Measurements from ENCODE around the gene SRRT.

The SRRT gene

GRCh38 chr7:100829150-100829716 is 45.7 kb upstream of the SRRT start:
- H3K4me3 ChIP-seq (replicated peaks; ENCODE audit: insufficient read depth, low read length), result no peak overlapping the region
- H3K27me3 ChIP-seq (ENCODE audit: insufficient read depth, poor library complexity, severe bottlenecking), result peaks cover 46% of the 10 kb centered on the region
- no peak overlapping the region for H3K27ac ChIP-seq (replicated peaks)
- DNase-seq (ENCODE audit: low read depth in 1 of 2, low spot score in 1 of 2), result no peak
- TF ChIP-seq REST (IDR thresholded peaks at IDR 0.05; ENCODE audit: insufficient replicate concordance, low read depth), result no peak
- no peak for TF ChIP-seq POLR2AphosphoS5 (IDR thresholded peaks at IDR 0.05; ENCODE audit: low read depth)
- no peak for TF ChIP-seq SPI1 (IDR thresholded peaks at IDR 0.05; ENCODE audit: borderline replicate concordance, low read depth)
- no peak for TF ChIP-seq CTCF (IDR thresholded peaks at IDR 0.05; ENCODE audit: insufficient read depth, low read length)
- no peak for TF ChIP-seq GABPA (IDR thresholded peaks at IDR 0.05; ENCODE audit: low read depth)

GRCh38 chr7:100830396-100830795 is 44.5 kb upstream of the SRRT start:
- Histone ChIP-seq H3K4me3 (replicated peaks; ENCODE audit: insufficient read depth, low read length) (no peak overlapping the region), H3K27me3 (ENCODE audit: insufficient read depth, poor library complexity, severe bottlenecking) (peaks cover 41% of the 10 kb centered on the region), H3K27ac (replicated peaks) (no peak overlapping the region)
- TF ChIP-seq SPI1 (IDR thresholded peaks at IDR 0.05; ENCODE audit: borderline replicate concordance, low read depth) (no peak), GABPA (IDR thresholded peaks at IDR 0.05; ENCODE audit: low read depth) (no peak)
- no peak for DNase-seq (ENCODE audit: low read depth in 1 of 2, low spot score in 1 of 2)

GRCh38 chr7:100832281-100832633 is 42.6 kb upstream of the SRRT start:
- DNase-seq (ENCODE audit: low read depth in 1 of 2, low spot score in 1 of 2), result no peak
- no peak overlapping the region for H3K4me3 ChIP-seq (replicated peaks; ENCODE audit: insufficient read depth, low read length)
- peaks cover 26% of the 10 kb centered on the region for H3K27me3 ChIP-seq (ENCODE audit: insufficient read depth, poor library complexity, severe bottlenecking)
- no peak for TF ChIP-seq SPI1 (IDR thresholded peaks at IDR 0.05; ENCODE audit: borderline replicate concordance, low read depth)
- no peak for TF ChIP-seq POLR2AphosphoS5 (IDR thresholded peaks at IDR 0.05; ENCODE audit: low read depth)
- H3K27ac ChIP-seq (replicated peaks), result no peak overlapping the region

- Histone ChIP-seq H3K27ac (replicated peaks) (no peak overlapping the region), H3K27me3 (ENCODE audit: insufficient read depth, poor library complexity, severe bottlenecking) (no peaks in the 10 kb centered on the region), H3K4me3 (replicated peaks; ENCODE audit: insufficient read depth, low read length) (no peak overlapping the region)
- TF ChIP-seq REST (IDR thresholded peaks at IDR 0.05; ENCODE audit: insufficient replicate concordance, low read depth), result no peak
- TF ChIP-seq CTCF (IDR thresholded peaks at IDR 0.05; ENCODE audit: insufficient read depth, low read length), result no peak
- TF ChIP-seq GABPA (IDR thresholded peaks at IDR 0.05; ENCODE audit: low read depth), result no peak
- no peak for TF ChIP-seq SPI1 (IDR thresholded peaks at IDR 0.05; ENCODE audit: borderline replicate concordance, low read depth)
- no peak for TF ChIP-seq POLR2AphosphoS5 (IDR thresholded peaks at IDR 0.05; ENCODE audit: low read depth)
- DNase-seq (ENCODE audit: low read depth in 1 of 2, low spot score in 1 of 2), result no peak
Observed at GRCh38 chr7:100835903-100836811, 38.7 kb upstream of the SRRT start.
